ENCODE data around the gene PTP4A2.

The PTP4A2 gene

DNA sequence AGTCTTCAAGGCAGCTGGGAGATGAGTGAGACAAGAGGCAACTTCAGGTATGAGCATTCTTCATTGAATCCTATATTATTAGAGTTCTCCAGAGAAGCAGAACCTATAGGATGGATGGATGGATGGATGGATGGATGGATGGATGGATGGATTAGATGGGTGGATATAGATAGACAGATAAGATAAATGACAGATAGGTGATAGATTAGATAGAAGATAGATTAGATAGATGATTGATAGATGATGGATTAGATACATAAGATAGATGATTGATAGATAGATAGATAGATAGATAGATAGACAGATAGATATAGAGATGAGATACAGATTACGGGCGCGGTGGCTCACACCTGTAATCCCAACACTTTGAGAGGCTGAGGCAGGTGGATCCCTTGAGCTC lies 79.1 kb downstream of the PTP4A2 start:
- TF ChIP-seq, protein P1, sequence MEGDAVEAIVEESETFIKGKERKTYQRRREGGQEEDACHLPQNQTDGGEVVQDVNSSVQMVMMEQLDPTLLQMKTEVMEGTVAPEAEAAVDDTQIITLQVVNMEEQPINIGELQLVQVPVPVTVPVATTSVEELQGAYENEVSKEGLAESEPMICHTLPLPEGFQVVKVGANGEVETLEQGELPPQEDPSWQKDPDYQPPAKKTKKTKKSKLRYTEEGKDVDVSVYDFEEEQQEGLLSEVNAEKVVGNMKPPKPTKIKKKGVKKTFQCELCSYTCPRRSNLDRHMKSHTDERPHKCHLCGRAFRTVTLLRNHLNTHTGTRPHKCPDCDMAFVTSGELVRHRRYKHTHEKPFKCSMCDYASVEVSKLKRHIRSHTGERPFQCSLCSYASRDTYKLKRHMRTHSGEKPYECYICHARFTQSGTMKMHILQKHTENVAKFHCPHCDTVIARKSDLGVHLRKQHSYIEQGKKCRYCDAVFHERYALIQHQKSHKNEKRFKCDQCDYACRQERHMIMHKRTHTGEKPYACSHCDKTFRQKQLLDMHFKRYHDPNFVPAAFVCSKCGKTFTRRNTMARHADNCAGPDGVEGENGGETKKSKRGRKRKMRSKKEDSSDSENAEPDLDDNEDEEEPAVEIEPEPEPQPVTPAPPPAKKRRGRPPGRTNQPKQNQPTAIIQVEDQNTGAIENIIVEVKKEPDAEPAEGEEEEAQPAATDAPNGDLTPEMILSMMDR (IDR thresholded peaks at IDR 0.05; ENCODE audit: low read depth, low read length): no peak
- DNase-seq (ENCODE audit: low read depth, low spot score): no peak
- H3K4me3 ChIP-seq (ENCODE audit: low read depth, low read length): no peak overlapping the region
- in situ Hi-C loops (cut with HindIII; ENCODE audit: low sequenced_read_pairs): no loop called here

GRCh38 chr1:31857863-31858262 lies 80.3 kb downstream of the PTP4A2 start:
- no peak for DNase-seq (ENCODE audit: low read depth, low spot score)
- no peak overlapping the region for H3K4me3 ChIP-seq (ENCODE audit: low read depth, low read length)
- in situ Hi-C loops (cut with HindIII; ENCODE audit: low sequenced_read_pairs): no loop called here
- TF ChIP-seq, protein P1 (IDR thresholded peaks at IDR 0.05; ENCODE audit: low read depth, low read length): no peak
